ENCODE measurements around the gene TMEM80. TPM values are rescaled to one million over a fixed set of nuclear protein-coding genes. Genes with fewer than 3 reads are reported as not detected.
A peak's percentile ranks its signal among the peaks of the same experiment; 100 is the strongest.

TMEM80 gene
- total and polyA plus RNA-seq, 12 donors = 10.1 to 24.2 (median 14.5) TPM

- Histone ChIP-seq H3K4me3 (no peak overlapping the region), H3K27me3 (peaks cover 28 to 83% (median 75%) of the 10 kb centered on the region in 7 donors), H3K36me3 (no peaks in the 10 kb centered on the region), H3K27ac (no peak overlapping the region), H3K9me3 (no peaks in the 10 kb centered on the region), H3K4me1 (peaks cover 13 to 64% (median 29%) of the 10 kb centered on the region in 9 donors)
- intact Hi-C loops (cut with DNase I) = loop anchor here in 7 of 10 donors (2.0 to 10.0 kb wide), 5 partner anchors 59 to 172 kb away; no protein-coding TSS in a partner anchor
- TF ChIP-seq CTCF (IDR thresholded peaks at IDR 0.05) = no peak
- 55% methylated on average over 18 to 19 of the region's 19 CpGs for WGBS, 2 donors
- ATAC-seq (no peak), DNase-seq (no peak)
Observed at GRCh38 chr11:724049-724777, 28.6 kb downstream of the TMEM80 start.

- Histone ChIP-seq H3K36me3 (no peaks in the 10 kb centered on the region), H3K27me3 (peaks cover 28 to 82% (median 68%) of the 10 kb centered on the region in 7 donors), H3K4me3 (no peak overlapping the region), H3K4me1 (peaks cover 13 to 65% (median 29%) of the 10 kb centered on the region in 9 donors), H3K27ac (no peak overlapping the region), H3K9me3 (no peaks in the 10 kb centered on the region)
- intact Hi-C loops (cut with DNase I) = loop anchor here in 8 of 10 donors (2.0 to 10.0 kb wide), 5 partner anchors 60 to 173 kb away; no protein-coding TSS in a partner anchor
- TF ChIP-seq CTCF (IDR thresholded peaks at IDR 0.05) = no peak
- ATAC-seq (no peak), DNase-seq (no peak)
- WGBS, 2 donors = 61 to 62% methylated on average over 18 of the region's 18 CpGs
Observed at GRCh38 chr11:724778-725386, 29.3 kb downstream of the TMEM80 start.

- intact Hi-C loops (cut with DNase I) = loop anchor here in 7 of 10 donors (2.0 to 10.0 kb wide), 4 partner anchors 61 to 171 kb away; no protein-coding TSS in a partner anchor
- H3K27me3 ChIP-seq = peaks cover 26 to 74% (median 60%) of the 10 kb centered on the region in 7 donors
- ATAC-seq (no peak), DNase-seq (no peak)
- peaks cover 13 to 63% (median 25%) of the 10 kb centered on the region in 9 donors for H3K4me1 ChIP-seq
- no peaks in the 10 kb centered on the region for H3K36me3 ChIP-seq
- H3K4me3 ChIP-seq = peak overlapping the region in 6 of 10 donors; percentile 21 to 48 (median 30)
- H3K27ac ChIP-seq = peak overlapping the region in 1 of 10 donors; percentile 60
- WGBS, 2 donors = 2 to 3% methylated on average over 31 to 53 of the region's 53 CpGs
- no peaks in the 10 kb centered on the region for H3K9me3 ChIP-seq
- TF ChIP-seq CTCF (IDR thresholded peaks at IDR 0.05) = no peak
Observed at GRCh38 chr11:725624-726202, 30.1 kb downstream of the TMEM80 start.

All from heart right ventricle (tissue), 16 donors.